ENCODE results near the gene UBC. TPM values are rescaled to one million over a fixed set of nuclear protein-coding genes. Genes with fewer than 3 reads are reported as not detected.

Gene UBC
- total RNA-seq, 1 experiment from 2014 or later, result 748 TPM

DNA sequence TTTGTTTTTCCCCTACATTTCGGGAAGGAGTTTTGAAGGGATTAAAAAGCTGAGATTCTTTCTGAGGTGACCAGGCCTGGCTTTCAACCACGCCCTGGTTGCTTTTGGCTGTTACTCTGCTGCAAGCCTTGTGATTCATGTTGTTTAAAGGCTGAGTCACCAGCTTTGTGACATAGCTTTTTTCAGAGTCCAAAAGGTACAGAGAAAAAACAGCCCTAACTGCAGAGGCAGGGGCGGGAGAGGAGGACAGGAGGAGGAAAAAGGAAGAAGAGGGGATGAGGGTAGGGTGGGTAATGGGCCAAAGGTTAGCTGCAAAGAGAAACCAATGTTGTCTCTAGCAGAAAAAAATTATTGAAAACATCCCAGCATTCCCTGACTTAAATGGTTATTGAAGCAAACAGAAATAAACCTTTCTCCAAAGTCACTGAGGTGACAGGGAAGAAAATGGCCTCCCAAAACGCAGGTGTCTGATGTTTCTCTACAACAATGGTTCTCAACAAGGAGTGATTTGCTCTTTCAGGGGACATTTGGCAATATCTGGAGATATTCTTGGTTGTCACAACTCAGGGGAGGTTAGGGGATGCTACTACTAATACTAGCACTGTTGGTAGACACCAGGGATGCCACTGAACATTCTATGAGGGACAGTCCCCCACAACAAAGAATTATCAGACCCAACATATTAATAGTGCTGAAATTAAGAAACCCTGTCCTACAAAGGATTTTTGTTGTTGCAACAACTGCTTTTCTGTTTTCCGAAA, 2.1 kb upstream of the UBC start:
- Histone ChIP-seq H3K27ac (peak overlapping the region; percentile 100), H3K4me1 (replicated peaks; ENCODE audit: insufficient read depth) (peaks cover 50% of the 10 kb centered on the region), H3K9me2 (ENCODE audit: insufficient read depth) (no peaks in the 10 kb centered on the region), H3K27me3 (ENCODE audit: insufficient read depth, low read depth) (no peaks in the 10 kb centered on the region), H4K20me1 (ENCODE audit: insufficient read depth) (peaks cover 12% of the 10 kb centered on the region), H3K4me2 (peak overlapping the region; percentile 95), H3F3A (ENCODE audit: insufficient read depth, low read depth) (peaks cover 64% of the 10 kb centered on the region), H3K79me2 (ENCODE audit: low read depth) (peaks cover 40% of the 10 kb centered on the region), H3K9me3 (ENCODE audit: insufficient read depth, low read depth) (no peaks in the 10 kb centered on the region), H2AFZ (no peak overlapping the region), H3K36me3 (ENCODE audit: low read depth) (peaks cover 8% of the 10 kb centered on the region), H3K4me3 (peak overlapping the region; percentile 100)
- TF ChIP-seq, protein P1, sequence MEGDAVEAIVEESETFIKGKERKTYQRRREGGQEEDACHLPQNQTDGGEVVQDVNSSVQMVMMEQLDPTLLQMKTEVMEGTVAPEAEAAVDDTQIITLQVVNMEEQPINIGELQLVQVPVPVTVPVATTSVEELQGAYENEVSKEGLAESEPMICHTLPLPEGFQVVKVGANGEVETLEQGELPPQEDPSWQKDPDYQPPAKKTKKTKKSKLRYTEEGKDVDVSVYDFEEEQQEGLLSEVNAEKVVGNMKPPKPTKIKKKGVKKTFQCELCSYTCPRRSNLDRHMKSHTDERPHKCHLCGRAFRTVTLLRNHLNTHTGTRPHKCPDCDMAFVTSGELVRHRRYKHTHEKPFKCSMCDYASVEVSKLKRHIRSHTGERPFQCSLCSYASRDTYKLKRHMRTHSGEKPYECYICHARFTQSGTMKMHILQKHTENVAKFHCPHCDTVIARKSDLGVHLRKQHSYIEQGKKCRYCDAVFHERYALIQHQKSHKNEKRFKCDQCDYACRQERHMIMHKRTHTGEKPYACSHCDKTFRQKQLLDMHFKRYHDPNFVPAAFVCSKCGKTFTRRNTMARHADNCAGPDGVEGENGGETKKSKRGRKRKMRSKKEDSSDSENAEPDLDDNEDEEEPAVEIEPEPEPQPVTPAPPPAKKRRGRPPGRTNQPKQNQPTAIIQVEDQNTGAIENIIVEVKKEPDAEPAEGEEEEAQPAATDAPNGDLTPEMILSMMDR (conservative IDR thresholded peaks at IDR 0.05), result peak; percentile 23; the same call in 1 of the 2 replicates
- no peak for TF ChIP-seq EZH2 (IDR thresholded peaks at IDR 0.05; ENCODE audit: low read depth)
- intact Hi-C loops (cut with micrococcal nuclease; ENCODE audit: unreplicated experiment), result loop anchor here (1.0 to 10.0 kb wide), 5 partner anchors 12 to 529 kb away; partner anchors contain the start of gene DHX37
- no TSS peak for BruUV-seq (replicated peaks)
- POLR2A ChIA-PET (ENCODE audit: unreplicated experiment), result interaction anchor here (0.6 to 1.9 kb wide), 9 partner anchors 12 to 1268 kb away, joined by 3 to 30 read pairs (median 4); partner anchors contain the start of gene ZNF664
- peak; percentile 74 to 93 for DNase-seq
- CTCF ChIA-PET, result interaction anchor here (0.6 to 2.3 kb wide), 3 partner anchors 10 to 24 kb away, joined by 4 to 10 read pairs (median 9); no protein-coding TSS in a partner anchor

DNA sequence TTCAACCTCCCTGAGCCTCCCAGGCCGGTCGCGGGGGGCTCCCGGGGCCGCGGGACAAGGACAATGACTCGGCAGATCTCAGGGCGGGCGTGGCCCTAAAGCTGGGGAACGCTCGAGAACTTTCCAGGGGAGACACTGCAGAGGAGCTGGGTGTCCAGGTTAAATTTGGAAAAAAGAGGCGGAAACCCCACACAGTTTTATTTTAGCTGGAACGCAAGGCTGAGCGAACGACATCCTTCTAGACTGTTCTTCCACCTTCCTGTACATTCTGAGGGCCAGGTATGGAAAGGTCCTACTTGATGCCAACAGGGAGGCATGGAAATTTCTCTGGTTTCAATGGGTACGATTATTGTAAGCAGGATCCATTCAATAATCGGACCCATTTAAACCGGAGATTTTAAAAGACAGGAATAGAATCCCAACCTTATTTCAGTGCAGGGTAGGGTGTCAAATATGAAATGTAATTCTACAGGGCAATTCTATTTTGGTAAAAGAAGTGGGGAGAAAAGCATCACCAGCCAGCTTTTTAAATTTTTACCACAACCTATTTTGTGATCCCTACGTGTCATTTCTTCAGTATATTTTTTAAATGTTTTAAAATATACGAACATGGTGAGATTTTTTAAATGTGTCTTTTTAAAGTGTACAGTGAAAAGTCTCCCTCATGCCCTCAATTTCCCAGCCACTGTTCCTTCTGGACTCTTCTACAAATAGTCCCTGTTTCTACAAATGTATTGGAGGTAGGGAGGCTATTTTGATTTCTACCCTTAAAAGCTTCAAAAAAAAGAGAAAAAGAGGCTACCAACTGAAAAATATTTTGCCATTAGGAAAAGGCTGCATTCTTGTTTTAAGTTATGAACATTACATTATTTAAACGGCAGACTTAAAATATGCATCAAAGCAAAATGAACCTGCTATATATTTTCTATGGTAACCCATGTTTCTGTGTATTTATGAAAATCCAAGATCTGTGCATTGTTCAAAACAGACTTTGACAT, 1.1 kb upstream of the UBC start:
- TF ChIP-seq, protein P1 (conservative IDR thresholded peaks at IDR 0.05), result 0 out of 2 replicates have a peak, but pooled peaks have one; percentile 5
- no peak for TF ChIP-seq EZH2 (IDR thresholded peaks at IDR 0.05; ENCODE audit: low read depth)
- Histone ChIP-seq H3K4me1 (replicated peaks; ENCODE audit: insufficient read depth) (peaks cover 50% of the 10 kb centered on the region), H3K4me3 (peak overlapping the region; percentile 100), H3K9me3 (ENCODE audit: insufficient read depth, low read depth) (no peaks in the 10 kb centered on the region), H3K9me2 (ENCODE audit: insufficient read depth) (no peaks in the 10 kb centered on the region), H3K36me3 (ENCODE audit: low read depth) (peaks cover 19% of the 10 kb centered on the region), H3K27me3 (ENCODE audit: insufficient read depth, low read depth) (no peaks in the 10 kb centered on the region), H3K79me2 (ENCODE audit: low read depth) (peaks cover 50% of the 10 kb centered on the region), H2AFZ (peak overlapping the region; percentile 89; the same call in 1 of the 2 replicates), H3F3A (ENCODE audit: insufficient read depth, low read depth) (peaks cover 65% of the 10 kb centered on the region), H4K20me1 (ENCODE audit: insufficient read depth) (peaks cover 22% of the 10 kb centered on the region), H3K27ac (peak overlapping the region; percentile 100), H3K4me2 (peak overlapping the region; percentile 95)
- BruUV-seq (replicated peaks), result TSS peak; percentile 85
- POLR2A ChIA-PET (ENCODE audit: unreplicated experiment), result interaction anchor here (0.6 to 1.3 kb wide), 2 partner anchors 25 to 1269 kb away, joined by 4 to 5 read pairs; no protein-coding TSS in a partner anchor
- CTCF ChIA-PET, result interaction anchor here (0.6 to 2.3 kb wide), 3 partner anchors 9 to 25 kb away, joined by 4 to 10 read pairs (median 9); no protein-coding TSS in a partner anchor
- intact Hi-C loops (cut with micrococcal nuclease; ENCODE audit: unreplicated experiment), result loop anchor here (5.0 to 10.0 kb wide), 3 partner anchors 72 to 528 kb away; partner anchors contain the start of gene DHX37
- DNase-seq, result peak; percentile 66 to 67
